HepG2 (cell line): Measurements from ENCODE around the gene DNMT1. TPM values are rescaled to one million over a fixed set of nuclear protein-coding genes. Genes with fewer than 3 reads are reported as not detected.

Source experiments
- ARNT2 ChIP-seq: sonication (generic); formaldehyde crosslinking; IDR thresholded peaks from 2 replicates; pipeline ENCODE4 v1.8.0; 2022; ENCODE audit warnings: mild to moderate bottlenecking, low read depth, missing genetic modification reagents, moderate library complexity
- ATAD3A ChIP-seq: sonication (generic); formaldehyde crosslinking; IDR thresholded peaks from 2 replicates; pipeline ENCODE4 v1.4.0; 2020; ENCODE audit warnings: missing genetic modification reagents
- DNMT1 ChIP-seq: sonication (generic); formaldehyde crosslinking; IDR thresholded peaks from 2 replicates; pipeline ENCODE4 v1.5.1; 2020; ENCODE audit warnings: mild to moderate bottlenecking, missing genetic modification reagents
- FOXA1 ChIP-seq, 2 experiments: fragments of 450-650 bp in 1 of 2; sonication (generic) in 1 of 2; formaldehyde crosslinking in 1 of 2; IDR thresholded peaks; 2 replicates each; pipeline versions ENCODE4 v1.4.0 to v1.6.1; 2016 to 2020; ENCODE audit warnings: missing genetic modification reagents in 1 of 2
- HCFC1 ChIP-seq: fragments of 150-350 bp; IDR thresholded peaks from 2 replicates; pipeline ENCODE4 v1.6.1; 2014; ENCODE audit warnings: low read depth, low read length
- HDAC2 ChIP-seq: sonication (generic); formaldehyde crosslinking; IDR thresholded peaks from 2 replicates; pipeline ENCODE4 v1.4.0; 2020; ENCODE audit warnings: missing genetic modification reagents
- MXI1 ChIP-seq: IDR thresholded peaks from 3 replicates; pipeline ENCODE4 v1.6.1; 2012; ENCODE audit warnings: low read depth, low read length, inconsistent platforms, borderline replicate concordance
- NFYB ChIP-seq: sonication (generic); formaldehyde crosslinking; IDR thresholded peaks from 2 replicates; pipeline ENCODE4 v1.4.0; 2020; ENCODE audit warnings: missing genetic modification reagents
- PBX2 ChIP-seq: IDR thresholded peaks from 2 replicates; pipeline ENCODE4 v1.6.1; 2016; ENCODE audit warnings: control low read depth
- PCBP2 ChIP-seq: fragments of 200-400 bp; formaldehyde crosslinking; optimal IDR thresholded peaks from 2 replicates; pipeline ENCODE3; 2018; ENCODE audit warnings: low read length, low read depth; ENCODE audit not compliant: poor library complexity, severe bottlenecking
- PITX1 ChIP-seq: sonication (generic); formaldehyde crosslinking; IDR thresholded peaks from 2 replicates; pipeline ENCODE4 v1.5.1; 2020; ENCODE audit warnings: mild to moderate bottlenecking, missing genetic modification reagents
- PPARG ChIP-seq: conservative IDR thresholded peaks from 2 replicates; pipeline ENCODE4 v1.6.1; 2016; ENCODE audit warnings: missing biosample characterization, missing genetic modification reagents
- RNF219 ChIP-seq: sonication (generic); formaldehyde crosslinking; IDR thresholded peaks from 2 replicates; pipeline ENCODE4 v1.5.0; 2020; ENCODE audit warnings: mild to moderate bottlenecking, missing genetic modification reagents
- SRSF9 ChIP-seq: fragments of 200-400 bp; formaldehyde crosslinking; IDR thresholded peaks from 2 replicates; pipeline ENCODE4 v1.6.1; 2018; ENCODE audit warnings: borderline replicate concordance, mild to moderate bottlenecking, low read depth, low read length; ENCODE audit not compliant: insufficient read depth, poor library complexity, severe bottlenecking
- TAF1 ChIP-seq: sonication (generic); formaldehyde crosslinking; IDR thresholded peaks from 2 replicates; pipeline ENCODE4 v1.4.0; 2020; ENCODE audit warnings: missing genetic modification reagents
- TARDBP ChIP-seq: sonication (generic); formaldehyde crosslinking; IDR thresholded peaks from 2 replicates; pipeline ENCODE4 v1.8.0; 2022; ENCODE audit warnings: mild to moderate bottlenecking, missing genetic modification reagents
- TBP ChIP-seq: sonication (generic); formaldehyde crosslinking; IDR thresholded peaks from 2 replicates; pipeline ENCODE4 v1.5.0; 2020; ENCODE audit warnings: missing genetic modification reagents
- ZBTB43 ChIP-seq: sonication (generic); formaldehyde crosslinking; conservative IDR thresholded peaks from 2 replicates; pipeline ENCODE4 v1.4.0; 2020; ENCODE audit warnings: missing genetic modification reagents
- ZNF121 ChIP-seq: sonication (generic); formaldehyde crosslinking; IDR thresholded peaks from 2 replicates; pipeline ENCODE4 v1.5.0; 2020; ENCODE audit warnings: mild to moderate bottlenecking, missing genetic modification reagents
- ZNF333 ChIP-seq: sonication (generic); formaldehyde crosslinking; IDR thresholded peaks from 2 replicates; pipeline ENCODE4 v1.4.0; 2020; ENCODE audit warnings: mild to moderate bottlenecking, missing genetic modification reagents, borderline replicate concordance
- ZNF430 ChIP-seq: sonication (generic); formaldehyde crosslinking; IDR thresholded peaks from 2 replicates; pipeline ENCODE4 v1.9.0; 2021; ENCODE audit warnings: mild to moderate bottlenecking, missing genetic modification reagents
- ZXDC ChIP-seq: sonication (generic); formaldehyde crosslinking; IDR thresholded peaks from 2 replicates; pipeline ENCODE4 v1.5.0; 2020; ENCODE audit warnings: mild to moderate bottlenecking, missing genetic modification reagents
- polyA plus RNA-seq, 8 experiments: library from polyadenylated mRNA; depleted of rRNA in 3 of 8; stranded (reverse) in 7 of 8; unstranded in 1 of 8; fragments of >200 nt; fragmentation: Illumina TruSeq in 4 of 8; extraction: Trizol in 4 of 8; gene quantifications; 2 replicates each; pipeline versions ENCODE4 v1.2.1 to v1.2.3, GENCODE V29; 2011 to 2016; ENCODE audit warnings: low read depth in 4 of 8, missing spikeins in 1 of 8, mixed read lengths in 1 of 8; ENCODE audit not compliant: insufficient read depth in 1 of 8
- total RNA-seq, 5 experiments: library from RNA; depleted of rRNA; stranded (reverse); fragments of >200 nt; fragmentation: Illumina TruSeq; extraction: Trizol; gene quantifications; 2 replicates each; pipeline ENCODE4 v1.2.3, GENCODE V29; 2016; ENCODE audit warnings: low read depth in 1 of 5

DNMT1 gene
- total and polyA plus RNA-seq, 2 of the 13 experiments (the other 11 are each of a cell fraction or from before 2014, with no cell fraction given): 31.2 to 91.1 TPM

- TF ChIP-seq SRSF9: no peak
- TF ChIP-seq ZNF333: no peak; the same call in 1 of the 2 replicates
- no peak for TF ChIP-seq PBX2
- TF ChIP-seq PITX1 (CRISPR knock-in tag): peak; percentile 43; the same call in 1 of the 2 replicates
- peak; percentile 75; the same call in 1 of the 2 replicates for TF ChIP-seq DNMT1 (CRISPR knock-in tag)
- peak; percentile 20; the same call in 1 of the 2 replicates for TF ChIP-seq PPARG (CRISPR knock-in tag)
- TF ChIP-seq HDAC2 (CRISPR knock-in tag): peak; percentile 75
- peak; percentile 99 for TF ChIP-seq MXI1
- TF ChIP-seq RNF219 (CRISPR knock-in tag): no peak
- 0 out of 2 replicates have a peak, but pooled peaks have one; percentile 8 for TF ChIP-seq NFYB (CRISPR knock-in tag)
- peak; percentile 63 for TF ChIP-seq ZBTB43
- peak; percentile 90; the same call in 1 of the 2 replicates for TF ChIP-seq TAF1 (CRISPR knock-in tag)
- peak; percentile 95 for TF ChIP-seq ARNT2
- TF ChIP-seq HCFC1: peak; percentile 72
- TF ChIP-seq ZNF121 (CRISPR knock-in tag): peak; percentile 51; the same call in 1 of the 2 replicates
- no peak for TF ChIP-seq FOXA1 (IDR thresholded peaks at IDR 0.05)
- 0 out of 2 replicates have a peak, but pooled peaks have one; percentile 16 for TF ChIP-seq FOXA1 (CRISPR knock-in tag; IDR thresholded peaks at IDR 0.05)
- TF ChIP-seq PCBP2: no peak
- no peak for TF ChIP-seq TBP (CRISPR knock-in tag)
- TF ChIP-seq ATAD3A (CRISPR knock-in tag): 0 out of 2 replicates have a peak, but pooled peaks have one; percentile 28
- TF ChIP-seq ZXDC: peak; percentile 78; the same call in 1 of the 2 replicates
- TF ChIP-seq TARDBP (CRISPR knock-in tag): peak; percentile 76
- TF ChIP-seq ZNF430 (CRISPR knock-in tag): peak; percentile 51; the same call in 1 of the 2 replicates
Observed at GRCh38 chr19:10106100-10106936, 88.4 kb downstream of the DNMT1 start, which contains the start of gene PPAN (continued).
